ENCODE measurements around the gene TTC7B.

Gene TTC7B

DNA sequence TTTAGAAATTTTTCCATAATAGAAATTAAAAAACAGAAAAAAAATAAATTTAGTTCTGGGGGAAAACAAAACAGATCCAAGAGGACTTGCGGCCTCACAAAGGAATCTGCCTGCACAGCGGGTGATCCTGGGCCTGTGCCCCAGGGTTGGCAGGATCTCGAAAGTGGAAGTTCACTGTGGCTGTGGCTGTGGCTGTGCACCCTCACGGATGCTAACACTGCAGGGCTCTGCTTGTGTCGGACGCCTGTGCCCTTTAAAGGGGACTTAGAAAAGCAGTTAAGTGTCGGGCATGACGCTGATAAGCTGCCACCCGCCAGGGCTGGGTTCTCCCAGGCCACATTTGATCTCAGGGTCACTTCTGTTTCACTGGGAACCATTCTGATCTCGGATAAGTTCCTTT lies 209.1 kb downstream of the TTC7B start:
- no peak for DNase-seq (ENCODE audit: low read depth in 1 of 2, low spot score in 1 of 2)
- Histone ChIP-seq H3K4me3 (replicated peaks; ENCODE audit: insufficient read depth, low read length) (no peak overlapping the region), H3K27ac (replicated peaks) (no peak overlapping the region), H3K27me3 (ENCODE audit: insufficient read depth, poor library complexity, severe bottlenecking) (peaks cover 17% of the 10 kb centered on the region)
- TF ChIP-seq GABPA (IDR thresholded peaks at IDR 0.05; ENCODE audit: low read depth) (no peak), SPI1 (IDR thresholded peaks at IDR 0.05; ENCODE audit: borderline replicate concordance, low read depth) (no peak), POLR2AphosphoS5 (IDR thresholded peaks at IDR 0.05; ENCODE audit: low read depth) (no peak)
- TF ChIP-seq, protein P1, sequence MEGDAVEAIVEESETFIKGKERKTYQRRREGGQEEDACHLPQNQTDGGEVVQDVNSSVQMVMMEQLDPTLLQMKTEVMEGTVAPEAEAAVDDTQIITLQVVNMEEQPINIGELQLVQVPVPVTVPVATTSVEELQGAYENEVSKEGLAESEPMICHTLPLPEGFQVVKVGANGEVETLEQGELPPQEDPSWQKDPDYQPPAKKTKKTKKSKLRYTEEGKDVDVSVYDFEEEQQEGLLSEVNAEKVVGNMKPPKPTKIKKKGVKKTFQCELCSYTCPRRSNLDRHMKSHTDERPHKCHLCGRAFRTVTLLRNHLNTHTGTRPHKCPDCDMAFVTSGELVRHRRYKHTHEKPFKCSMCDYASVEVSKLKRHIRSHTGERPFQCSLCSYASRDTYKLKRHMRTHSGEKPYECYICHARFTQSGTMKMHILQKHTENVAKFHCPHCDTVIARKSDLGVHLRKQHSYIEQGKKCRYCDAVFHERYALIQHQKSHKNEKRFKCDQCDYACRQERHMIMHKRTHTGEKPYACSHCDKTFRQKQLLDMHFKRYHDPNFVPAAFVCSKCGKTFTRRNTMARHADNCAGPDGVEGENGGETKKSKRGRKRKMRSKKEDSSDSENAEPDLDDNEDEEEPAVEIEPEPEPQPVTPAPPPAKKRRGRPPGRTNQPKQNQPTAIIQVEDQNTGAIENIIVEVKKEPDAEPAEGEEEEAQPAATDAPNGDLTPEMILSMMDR (IDR thresholded peaks at IDR 0.05; ENCODE audit: insufficient read depth, low read length), result no peak
- TF ChIP-seq, protein P2, sequence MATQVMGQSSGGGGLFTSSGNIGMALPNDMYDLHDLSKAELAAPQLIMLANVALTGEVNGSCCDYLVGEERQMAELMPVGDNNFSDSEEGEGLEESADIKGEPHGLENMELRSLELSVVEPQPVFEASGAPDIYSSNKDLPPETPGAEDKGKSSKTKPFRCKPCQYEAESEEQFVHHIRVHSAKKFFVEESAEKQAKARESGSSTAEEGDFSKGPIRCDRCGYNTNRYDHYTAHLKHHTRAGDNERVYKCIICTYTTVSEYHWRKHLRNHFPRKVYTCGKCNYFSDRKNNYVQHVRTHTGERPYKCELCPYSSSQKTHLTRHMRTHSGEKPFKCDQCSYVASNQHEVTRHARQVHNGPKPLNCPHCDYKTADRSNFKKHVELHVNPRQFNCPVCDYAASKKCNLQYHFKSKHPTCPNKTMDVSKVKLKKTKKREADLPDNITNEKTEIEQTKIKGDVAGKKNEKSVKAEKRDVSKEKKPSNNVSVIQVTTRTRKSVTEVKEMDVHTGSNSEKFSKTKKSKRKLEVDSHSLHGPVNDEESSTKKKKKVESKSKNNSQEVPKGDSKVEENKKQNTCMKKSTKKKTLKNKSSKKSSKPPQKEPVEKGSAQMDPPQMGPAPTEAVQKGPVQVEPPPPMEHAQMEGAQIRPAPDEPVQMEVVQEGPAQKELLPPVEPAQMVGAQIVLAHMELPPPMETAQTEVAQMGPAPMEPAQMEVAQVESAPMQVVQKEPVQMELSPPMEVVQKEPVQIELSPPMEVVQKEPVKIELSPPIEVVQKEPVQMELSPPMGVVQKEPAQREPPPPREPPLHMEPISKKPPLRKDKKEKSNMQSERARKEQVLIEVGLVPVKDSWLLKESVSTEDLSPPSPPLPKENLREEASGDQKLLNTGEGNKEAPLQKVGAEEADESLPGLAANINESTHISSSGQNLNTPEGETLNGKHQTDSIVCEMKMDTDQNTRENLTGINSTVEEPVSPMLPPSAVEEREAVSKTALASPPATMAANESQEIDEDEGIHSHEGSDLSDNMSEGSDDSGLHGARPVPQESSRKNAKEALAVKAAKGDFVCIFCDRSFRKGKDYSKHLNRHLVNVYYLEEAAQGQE (IDR thresholded peaks at IDR 0.05; ENCODE audit: insufficient replicate concordance, low read depth), result no peak

DNA sequence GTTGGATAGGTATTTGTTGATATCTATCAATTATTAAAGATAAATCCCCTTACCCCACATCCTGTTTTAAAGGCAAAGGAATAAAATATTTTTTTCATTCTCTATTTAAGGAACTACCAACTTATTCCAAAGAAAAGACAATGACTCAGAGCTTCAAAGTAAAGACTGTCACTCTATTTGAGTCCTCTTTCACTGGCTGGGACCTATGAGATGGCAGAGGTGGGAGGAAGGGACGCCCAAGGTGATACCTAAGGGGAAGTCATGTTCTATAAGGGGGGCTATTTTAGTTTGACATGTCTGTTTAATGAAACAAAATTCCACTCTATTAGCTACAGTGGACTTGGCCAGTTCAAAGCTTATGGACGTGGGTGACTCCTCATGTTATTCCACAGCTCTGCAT lies 209.8 kb downstream of the TTC7B start:
- TF ChIP-seq SPI1 (IDR thresholded peaks at IDR 0.05; ENCODE audit: borderline replicate concordance, low read depth) (no peak), POLR2AphosphoS5 (IDR thresholded peaks at IDR 0.05; ENCODE audit: low read depth) (no peak), GABPA (IDR thresholded peaks at IDR 0.05; ENCODE audit: low read depth) (no peak)
- TF ChIP-seq, protein P1 (IDR thresholded peaks at IDR 0.05; ENCODE audit: insufficient read depth, low read length), result no peak
- TF ChIP-seq, protein P2 (IDR thresholded peaks at IDR 0.05; ENCODE audit: insufficient replicate concordance, low read depth), result no peak
- Histone ChIP-seq H3K27ac (replicated peaks) (no peak overlapping the region), H3K27me3 (ENCODE audit: insufficient read depth, poor library complexity, severe bottlenecking) (peaks cover 17% of the 10 kb centered on the region), H3K4me3 (replicated peaks; ENCODE audit: insufficient read depth, low read length) (no peak overlapping the region)
- no peak for DNase-seq (ENCODE audit: low read depth in 1 of 2, low spot score in 1 of 2)

DNA sequence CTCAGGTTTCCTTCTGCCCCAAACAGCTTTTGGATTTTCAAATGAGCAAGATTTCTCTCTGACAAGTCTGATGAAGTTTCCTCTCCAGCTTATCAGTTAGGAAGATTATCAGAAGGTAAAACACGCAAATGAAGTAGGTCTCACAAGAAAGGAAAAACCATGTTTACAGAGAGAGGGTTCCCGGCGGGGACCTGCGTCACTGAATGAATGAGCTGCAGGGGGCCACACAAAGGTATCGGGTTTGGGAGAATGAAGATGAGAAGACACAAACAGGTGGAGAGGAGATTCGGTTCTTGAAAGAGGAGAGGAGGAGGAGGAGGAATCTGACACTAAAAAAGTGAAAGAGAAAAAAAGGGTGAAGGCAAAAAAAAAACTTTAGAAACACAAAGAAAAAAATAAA lies 210.8 kb downstream of the TTC7B start:
- peaks cover 17% of the 10 kb centered on the region for H3K27me3 ChIP-seq (ENCODE audit: insufficient read depth, poor library complexity, severe bottlenecking)
- H3K4me3 ChIP-seq (replicated peaks; ENCODE audit: insufficient read depth, low read length), result no peak overlapping the region
- no peak for DNase-seq (ENCODE audit: low read depth in 1 of 2, low spot score in 1 of 2)
- TF ChIP-seq, protein P2 (IDR thresholded peaks at IDR 0.05; ENCODE audit: insufficient replicate concordance, low read depth), result no peak
- TF ChIP-seq GABPA (IDR thresholded peaks at IDR 0.05; ENCODE audit: low read depth), result no peak
- TF ChIP-seq POLR2AphosphoS5 (IDR thresholded peaks at IDR 0.05; ENCODE audit: low read depth), result no peak
- TF ChIP-seq, protein P1 (IDR thresholded peaks at IDR 0.05; ENCODE audit: insufficient read depth, low read length), result no peak
- no peak for TF ChIP-seq SPI1 (IDR thresholded peaks at IDR 0.05; ENCODE audit: borderline replicate concordance, low read depth)
- H3K27ac ChIP-seq (replicated peaks), result no peak overlapping the region

All from HL-60 (cell line).